RWPE2 (cell line): ENCODE measurements around the gene APBB1IP.

ENCODE experiments used
- ATAC-seq: fragments of 200-7000 bp; cut with Tn5 transposase; 3 replicates; pipeline ENCODE4 v1.9.1; 2021; ENCODE audit warnings: low read depth
- DNase-seq: peaks from one replicate; pipeline ENCODE4 v3.0.0-alpha.2; 2020; ENCODE audit warnings: low spot score
- H3K27ac ChIP-seq: fragments of 450-650 bp; 2 replicates; pipeline ENCODE4 v1.5.1; 2017; ENCODE audit warnings: mild to moderate bottlenecking; ENCODE audit not compliant: poor library complexity, severe bottlenecking
- H3K27me3 ChIP-seq: fragments of 250-450 bp; sonication (Bioruptor Pico); 2 replicates; pipeline ENCODE4 v1.5.1; 2021; ENCODE audit warnings: mild to moderate bottlenecking, moderate library complexity; ENCODE audit not compliant: insufficient read depth, poor library complexity, severe bottlenecking
- H3K36me3 ChIP-seq: fragments of 250-450 bp; sonication (Bioruptor Pico); 2 replicates; pipeline ENCODE4 v1.5.1; 2020; ENCODE audit warnings: low read depth, mild to moderate bottlenecking, moderate library complexity
- H3K4me1 ChIP-seq: fragments of 250-450 bp; sonication (Bioruptor Pico); 2 replicates; pipeline ENCODE4 v1.5.1; 2021; ENCODE audit warnings: mild to moderate bottlenecking, moderate library complexity; ENCODE audit not compliant: insufficient read depth, poor library complexity, severe bottlenecking
- H3K4me3 ChIP-seq: fragments of 250-450 bp; sonication (Bioruptor Pico); 2 replicates; pipeline ENCODE4 v1.5.1; 2021; ENCODE audit warnings: mild to moderate bottlenecking, moderate library complexity; ENCODE audit not compliant: severe bottlenecking
- H3K9me3 ChIP-seq: fragments of 250-450 bp; sonication (Bioruptor Pico); 2 replicates; pipeline ENCODE4 v1.5.1; 2021; ENCODE audit warnings: mild to moderate bottlenecking, moderate library complexity; ENCODE audit not compliant: severe bottlenecking
- CTCF ChIP-seq: fragments of 450-650 bp; IDR thresholded peaks from one replicate; pipeline ENCODE4 v1.5.1; 2017; ENCODE audit warnings: mild to moderate bottlenecking, moderate library complexity; ENCODE audit not compliant: poor library complexity, severe bottlenecking

The APBB1IP gene

GRCh38 chr10:26408858-26409494, 29.2 kb upstream of the APBB1IP start:
- ATAC-seq (no peak), DNase-seq (no peak)
- Histone ChIP-seq H3K4me3 (no peak overlapping the region), H3K4me1 (no peaks in the 10 kb centered on the region), H3K27ac (no peak overlapping the region), H3K9me3 (no peaks in the 10 kb centered on the region), H3K27me3 (peaks cover 3% of the 10 kb centered on the region), H3K36me3 (no peaks in the 10 kb centered on the region)
- no peak for TF ChIP-seq CTCF

- H3K27ac ChIP-seq: no peak overlapping the region
- no peaks in the 10 kb centered on the region for H3K9me3 ChIP-seq
- H3K4me1 ChIP-seq: no peaks in the 10 kb centered on the region
- no peaks in the 10 kb centered on the region for H3K36me3 ChIP-seq
- ATAC-seq (no peak), DNase-seq (no peak)
- H3K27me3 ChIP-seq: peaks cover 3% of the 10 kb centered on the region
- no peak for TF ChIP-seq CTCF
- H3K4me3 ChIP-seq: no peak overlapping the region
Observed at GRCh38 chr10:26410356-26410755, 27.8 kb upstream of the APBB1IP start.

- H3K27me3 ChIP-seq: peaks cover 3% of the 10 kb centered on the region
- no peaks in the 10 kb centered on the region for H3K4me1 ChIP-seq
- H3K27ac ChIP-seq: no peak overlapping the region
- no peak for TF ChIP-seq CTCF
- H3K36me3 ChIP-seq: no peaks in the 10 kb centered on the region
- no peak overlapping the region for H3K4me3 ChIP-seq
- DNase-seq: no peak
- no peaks in the 10 kb centered on the region for H3K9me3 ChIP-seq
- no peak for ATAC-seq
Observed at GRCh38 chr10:26412932-26413331, 25.2 kb upstream of the APBB1IP start.

- DNase-seq (no peak), ATAC-seq (no peak)
- Histone ChIP-seq H3K4me3 (no peak overlapping the region), H3K27me3 (peaks cover 3% of the 10 kb centered on the region), H3K36me3 (no peaks in the 10 kb centered on the region), H3K4me1 (no peaks in the 10 kb centered on the region), H3K9me3 (no peaks in the 10 kb centered on the region), H3K27ac (no peak overlapping the region)
- no peak for TF ChIP-seq CTCF
Observed at GRCh38 chr10:26413375-26413774, 24.8 kb upstream of the APBB1IP start.

- Histone ChIP-seq H3K36me3 (no peaks in the 10 kb centered on the region), H3K4me1 (no peaks in the 10 kb centered on the region), H3K27me3 (peaks cover 3% of the 10 kb centered on the region), H3K4me3 (no peak overlapping the region), H3K27ac (no peak overlapping the region), H3K9me3 (no peaks in the 10 kb centered on the region)
- no peak for TF ChIP-seq CTCF
- ATAC-seq (no peak), DNase-seq (no peak)
Observed at GRCh38 chr10:26417136-26417535, 21.0 kb upstream of the APBB1IP start.
